Activated T-helper 17 cell treated with anti-CD3 and anti-CD28 coated beads, Interleukin-2, amount 50 U/mL, for 72 hours (primary cell): ENCODE data around the gene C17orf50. TPM values are rescaled to one million over a fixed set of nuclear protein-coding genes. Genes with fewer than 3 reads are reported as not detected.
"Not testable (repeated sequence)": the region's sequence is repeated elsewhere in the genome, so short reads cannot be mapped to it uniquely, and the experiment has no call there.

Source experiments
- ATAC-seq: fragments of 150-1000 bp; cut with Tn5 transposase; replicated peaks from 2 replicates; pipeline ENCODE4 v1.10.0; 2021; ENCODE audit warnings: mild to moderate bottlenecking, moderate library complexity
- H3K27ac Mint-ChIP-seq: one replicate; pipeline ENCODE4 v1.8.0; 2022; ENCODE audit warnings: mixed read lengths
- H3K27me3 Mint-ChIP-seq: one replicate; pipeline ENCODE4 v1.8.0; 2022; ENCODE audit warnings: mixed read lengths
- H3K36me3 Mint-ChIP-seq: one replicate; pipeline ENCODE4 v1.8.0; 2022; ENCODE audit warnings: low read depth, mild to moderate bottlenecking, mixed read lengths
- H3K4me1 Mint-ChIP-seq: one replicate; pipeline ENCODE4 v1.8.0; 2022; ENCODE audit warnings: mixed read lengths
- H3K4me3 Mint-ChIP-seq: one replicate; pipeline ENCODE4 v1.8.0; 2022; ENCODE audit warnings: mild to moderate bottlenecking, mixed read lengths
- H3K9me3 Mint-ChIP-seq: one replicate; pipeline ENCODE4 v1.8.0; 2022; ENCODE audit warnings: mixed read lengths
- total RNA-seq, 2 donors: library from RNA; stranded (reverse); gene quantifications; one replicate each; pipeline ENCODE4 v1.2.3, GENCODE V29; 2022

C17orf50 gene
- total RNA-seq, 2 donors from 2014 or later: not detected

DNA sequence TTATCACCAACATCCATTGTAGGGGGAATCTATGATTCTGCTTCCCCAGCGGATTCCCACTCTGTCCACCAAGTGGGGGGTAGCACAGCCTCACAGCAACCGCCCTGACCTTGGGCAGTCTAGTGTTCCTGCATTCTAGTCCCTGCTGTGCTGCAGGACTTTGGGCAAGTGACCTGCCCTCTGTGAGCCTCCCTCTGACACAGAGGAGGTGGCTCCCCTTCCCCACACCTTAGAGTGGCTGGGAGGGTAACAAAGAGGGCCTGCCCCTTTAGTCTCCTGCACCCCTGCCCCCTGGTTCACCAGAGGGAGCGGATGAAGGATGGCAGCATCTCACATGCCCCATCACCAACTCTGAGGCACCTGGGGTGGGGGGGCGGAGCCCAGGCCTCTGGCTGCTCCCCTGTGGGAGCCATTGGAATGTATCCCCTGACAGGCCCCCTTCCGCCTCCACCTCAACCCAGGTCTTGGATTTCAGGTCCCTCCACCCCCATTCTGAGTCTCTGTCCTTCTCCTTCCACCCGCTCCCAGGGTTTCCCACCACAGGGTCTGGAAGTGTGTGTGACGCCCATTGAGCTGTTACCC, 17.7 kb upstream of the C17orf50 start:
- Mint-ChIP-seq H3K9me3 (no peaks in the 10 kb centered on the region), H3K4me1 (peaks cover 3% of the 10 kb centered on the region), H3K4me3 (no peak overlapping the region), H3K27me3 (peaks cover 9% of the 10 kb centered on the region), H3K27ac (no peak overlapping the region), H3K36me3 (no peaks in the 10 kb centered on the region)
- no peak for ATAC-seq

DNA sequence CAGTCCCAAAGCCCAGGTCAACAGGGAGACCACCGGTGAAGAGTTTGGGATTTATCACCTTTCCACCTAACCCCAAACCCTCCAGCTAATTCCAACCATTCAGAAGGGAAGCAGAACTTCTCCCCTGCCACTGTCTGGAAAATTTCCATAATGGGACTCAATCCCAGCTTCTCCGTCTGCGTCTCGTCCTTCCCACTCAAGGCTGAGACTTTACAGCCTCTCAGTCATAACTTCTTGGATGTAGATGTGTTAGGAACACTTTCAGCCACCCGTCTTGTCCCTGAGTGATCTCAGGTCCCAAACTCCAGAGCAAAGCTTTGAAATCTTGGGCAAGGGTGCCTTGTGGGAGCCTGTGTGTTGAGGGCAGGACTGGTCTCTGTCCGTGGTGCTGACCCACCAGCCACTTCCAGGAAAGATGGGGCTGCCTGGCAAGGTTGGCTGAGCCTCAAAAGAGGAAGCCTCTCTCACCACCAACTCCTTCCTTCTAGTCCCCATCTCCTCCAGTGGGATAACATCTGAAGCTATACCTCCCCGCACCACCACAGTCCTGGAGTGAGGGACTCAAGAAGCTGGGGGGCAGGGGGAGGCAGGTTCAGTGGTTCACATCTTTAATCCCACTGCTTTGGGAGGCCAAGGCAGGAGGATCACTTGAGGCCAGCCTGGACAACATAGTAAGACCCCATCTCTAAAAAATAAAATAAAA, 16.9 kb upstream of the C17orf50 start:
- no peak for ATAC-seq
- Mint-ChIP-seq H3K27me3 (peaks cover 13% of the 10 kb centered on the region), H3K9me3 (no peaks in the 10 kb centered on the region), H3K27ac (no peak overlapping the region), H3K36me3 (no peaks in the 10 kb centered on the region), H3K4me3 (no peak overlapping the region), H3K4me1 (peaks cover 3% of the 10 kb centered on the region)

DNA sequence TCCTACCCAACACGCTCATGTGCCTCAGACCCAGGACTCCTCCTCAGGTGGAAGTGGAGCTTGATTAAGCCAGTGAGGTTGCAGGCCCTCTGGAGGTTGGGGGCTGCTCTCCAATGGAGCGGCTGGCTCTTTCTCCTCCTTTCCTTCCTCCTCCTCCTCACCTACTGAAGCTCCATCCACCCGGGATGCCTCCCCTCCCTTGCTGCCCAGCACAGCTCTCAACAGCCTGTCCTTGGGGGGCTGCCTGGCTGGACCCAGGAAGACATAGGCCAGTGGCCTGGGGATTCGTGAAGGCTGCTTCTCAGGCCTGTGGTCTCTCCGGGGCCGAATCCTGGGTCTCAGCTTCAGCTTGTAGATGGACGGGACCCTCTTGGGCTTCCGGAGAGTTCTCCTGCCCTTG, 15.9 kb upstream of the C17orf50 start:
- Mint-ChIP-seq H3K36me3 (no peaks in the 10 kb centered on the region), H3K27ac (no peak overlapping the region), H3K4me3 (no peak overlapping the region), H3K4me1 (peaks cover 3% of the 10 kb centered on the region), H3K9me3 (no peaks in the 10 kb centered on the region), H3K27me3 (peaks cover 23% of the 10 kb centered on the region)
- no peak for ATAC-seq

DNA sequence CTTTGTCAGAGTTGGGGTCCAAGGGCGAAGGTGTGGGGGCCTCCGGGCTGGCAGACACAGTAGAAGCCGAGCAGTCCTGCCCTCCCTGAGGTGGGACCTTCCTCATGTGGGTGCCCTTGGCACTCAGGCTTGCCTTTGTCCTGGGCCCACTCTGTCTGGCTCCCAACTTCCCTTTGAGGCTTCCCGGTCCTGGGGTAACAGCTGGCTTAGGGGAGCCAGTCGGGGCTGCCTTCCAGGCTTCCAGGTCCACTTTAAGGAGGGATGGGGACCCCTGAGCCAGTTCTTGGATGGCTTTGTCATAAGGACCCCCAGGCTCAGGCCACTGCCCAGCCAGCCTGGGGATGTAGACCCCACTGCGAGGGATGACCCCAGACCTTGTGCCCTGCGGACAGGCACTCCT, 15.4 kb upstream of the C17orf50 start:
- no peak for ATAC-seq
- H3K27ac Mint-ChIP-seq: no peak overlapping the region

DNA sequence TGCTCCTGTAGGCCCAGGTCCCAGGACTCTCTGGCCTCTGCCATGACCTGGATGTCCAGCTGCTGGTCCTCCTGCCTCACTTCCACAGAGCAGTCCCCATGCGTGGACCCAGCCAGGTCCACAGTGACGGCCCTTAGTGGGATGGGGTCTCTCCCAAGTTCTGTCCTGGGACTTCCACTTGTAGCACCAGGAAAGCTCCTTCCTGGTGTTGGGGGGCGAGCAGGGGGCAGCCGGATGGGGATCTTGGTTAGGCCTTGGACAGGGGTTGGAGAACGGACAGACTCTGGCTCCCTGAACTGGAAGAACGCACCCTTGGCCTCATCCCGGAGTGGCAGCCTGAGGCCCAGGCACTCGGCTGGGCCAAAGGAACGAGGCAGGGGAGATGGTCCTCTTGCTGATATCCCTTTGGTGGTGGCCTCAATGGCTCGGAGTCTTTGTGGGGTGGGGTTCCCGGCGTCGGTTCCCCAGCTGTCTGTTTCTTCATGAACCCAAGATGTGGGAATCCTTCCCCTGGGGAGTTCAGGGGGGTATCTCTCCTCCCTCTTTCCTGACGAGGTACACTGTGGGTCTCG, 14.9 kb upstream of the C17orf50 start:
- Mint-ChIP-seq H3K4me3 (no peak overlapping the region), H3K36me3 (no peaks in the 10 kb centered on the region), H3K9me3 (no peaks in the 10 kb centered on the region), H3K4me1 (peaks cover 3% of the 10 kb centered on the region), H3K27ac (no peak overlapping the region), H3K27me3 (peaks cover 31% of the 10 kb centered on the region)
- no peak for ATAC-seq

More for the DNA sequence above, 15.4 kb upstream of the C17orf50 start:
- no peak overlapping the region for H3K4me3 Mint-ChIP-seq
- H3K4me1 Mint-ChIP-seq: peaks cover 3% of the 10 kb centered on the region
- H3K27me3 Mint-ChIP-seq: peaks cover 25% of the 10 kb centered on the region
- no peaks in the 10 kb centered on the region for H3K36me3 Mint-ChIP-seq
- no peaks in the 10 kb centered on the region for H3K9me3 Mint-ChIP-seq

DNA sequence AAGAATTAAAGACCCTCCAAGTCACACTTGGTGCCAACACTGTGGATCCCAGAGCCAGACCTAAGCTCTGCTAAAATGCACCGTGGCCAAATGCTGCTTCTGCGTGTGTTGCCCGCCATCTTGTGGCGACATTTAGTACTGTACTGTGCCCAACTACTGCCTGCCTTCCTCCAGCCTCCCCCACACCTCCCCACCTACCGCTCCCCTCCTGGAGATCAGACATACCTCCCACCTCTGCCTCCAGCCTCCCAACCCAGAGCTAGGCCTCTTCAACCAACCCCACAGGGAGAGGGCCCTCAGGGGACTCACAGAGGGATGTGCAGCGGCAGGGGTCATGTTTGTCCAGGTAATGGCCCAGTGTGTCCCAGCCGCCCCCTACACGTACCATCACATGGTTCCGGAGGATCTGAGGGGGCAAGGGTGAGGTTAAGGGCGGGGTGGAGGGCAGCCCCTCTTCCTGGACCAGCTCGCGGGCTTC, 13.1 kb upstream of the C17orf50 start:
- peak; percentile 90 for ATAC-seq
- Mint-ChIP-seq H3K4me1 (no peaks in the 10 kb centered on the region), H3K4me3 (no peak overlapping the region), H3K27ac (no peak overlapping the region), H3K36me3 (no peaks in the 10 kb centered on the region), H3K27me3 (peaks cover 29% of the 10 kb centered on the region), H3K9me3 (no peaks in the 10 kb centered on the region)

DNA sequence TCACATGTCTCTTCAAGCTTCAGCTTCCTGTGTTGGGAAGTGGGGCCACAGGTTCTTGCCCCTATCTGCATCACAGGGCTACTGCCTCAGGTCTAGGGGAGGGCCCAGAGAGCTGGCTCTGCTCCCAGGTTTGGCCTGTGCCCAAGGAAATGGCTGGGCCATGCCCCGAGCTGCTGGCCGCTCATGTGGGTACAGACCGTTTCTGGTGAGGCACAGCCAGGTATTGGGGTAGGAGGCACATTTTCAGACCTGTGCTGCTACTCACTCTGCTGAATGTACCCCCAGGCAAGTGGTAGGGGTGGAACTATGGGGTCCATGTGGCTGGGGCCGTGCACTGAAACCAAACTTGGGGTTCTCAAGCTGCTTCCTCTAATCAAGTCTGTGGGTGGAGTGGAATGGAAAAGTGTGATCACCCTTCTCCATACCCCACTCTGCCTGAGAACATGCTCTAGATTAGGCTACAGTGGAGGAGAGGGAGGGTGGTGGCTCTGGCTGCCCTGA, 12.3 kb upstream of the C17orf50 start:
- ATAC-seq: no peak
- no peaks in the 10 kb centered on the region for H3K9me3 Mint-ChIP-seq
- H3K4me1 Mint-ChIP-seq: no peaks in the 10 kb centered on the region
- no peak overlapping the region for H3K4me3 Mint-ChIP-seq
- no peak overlapping the region for H3K27ac Mint-ChIP-seq
- H3K36me3 Mint-ChIP-seq: no peaks in the 10 kb centered on the region
- H3K27me3 Mint-ChIP-seq: peaks cover 28% of the 10 kb centered on the region

DNA sequence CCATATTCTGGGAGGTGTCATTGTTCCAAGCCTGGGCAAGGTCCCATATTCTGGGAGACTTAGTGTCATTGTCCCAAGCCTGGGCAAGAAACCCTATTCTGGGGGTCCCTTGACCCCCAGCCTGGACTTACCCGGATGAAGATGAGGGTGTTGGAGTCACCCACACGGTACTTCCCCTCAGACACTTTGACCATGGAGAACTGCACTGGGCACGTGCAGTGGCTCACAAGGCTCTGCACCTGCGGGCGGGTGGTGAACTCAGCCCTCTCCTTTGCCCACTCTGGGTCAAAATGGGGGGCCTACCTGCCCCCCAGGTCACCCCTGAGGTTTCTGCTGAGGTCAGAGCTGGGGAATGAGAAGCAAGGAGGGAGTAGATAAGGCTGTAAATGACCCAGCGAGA, 11.7 kb upstream of the C17orf50 start:
- no peaks in the 10 kb centered on the region for H3K36me3 Mint-ChIP-seq
- H3K27ac Mint-ChIP-seq: no peak overlapping the region
- no peak for ATAC-seq
- H3K4me3 Mint-ChIP-seq: no peak overlapping the region
- H3K4me1 Mint-ChIP-seq: no peaks in the 10 kb centered on the region
- no peaks in the 10 kb centered on the region for H3K9me3 Mint-ChIP-seq
- peaks cover 28% of the 10 kb centered on the region for H3K27me3 Mint-ChIP-seq

DNA sequence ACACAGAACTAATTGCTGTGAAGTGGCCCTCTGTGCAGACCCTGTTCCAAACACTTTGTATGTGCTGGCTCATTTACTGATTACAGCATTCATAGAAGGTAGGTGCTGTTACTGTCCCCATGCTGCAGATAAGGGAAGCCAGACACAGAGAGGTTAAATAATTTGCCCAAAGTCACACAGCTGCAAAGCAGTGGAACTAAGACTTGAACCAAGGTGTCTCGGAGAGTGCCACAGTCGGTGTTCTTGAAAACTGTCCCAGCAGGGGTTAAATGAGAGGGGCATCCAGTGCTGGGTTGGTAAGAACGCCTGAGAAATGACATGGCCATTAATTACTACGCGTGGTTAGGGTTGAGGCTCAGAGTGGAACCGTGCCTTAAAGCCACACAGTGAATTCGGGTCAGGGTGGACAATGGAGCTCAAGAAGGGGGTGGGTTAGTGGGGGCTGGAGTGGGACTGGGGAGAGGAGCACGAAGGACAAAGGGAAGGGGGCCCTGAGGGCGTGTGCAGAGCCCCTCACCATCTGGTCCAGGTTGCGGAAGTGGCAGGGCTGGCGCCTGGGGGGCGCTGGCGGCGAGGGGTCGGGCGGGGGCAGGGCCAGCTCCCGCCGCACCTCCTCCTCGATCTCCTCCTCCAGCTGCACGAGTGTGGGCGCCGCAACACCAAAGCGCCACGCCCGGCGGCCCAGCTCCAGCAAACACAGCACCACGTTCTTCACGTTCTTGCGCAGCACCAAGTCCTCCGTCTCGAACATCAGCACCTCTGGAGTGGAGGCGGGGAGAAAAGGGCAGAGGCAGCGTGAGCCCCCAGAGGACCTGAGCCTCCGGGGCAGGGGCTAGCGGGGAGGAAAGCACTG, 10.9 kb upstream of the C17orf50 start:
- no peak overlapping the region for H3K27ac Mint-ChIP-seq
- H3K27me3 Mint-ChIP-seq: peaks cover 28% of the 10 kb centered on the region
- no peaks in the 10 kb centered on the region for H3K4me1 Mint-ChIP-seq
- H3K36me3 Mint-ChIP-seq: no peaks in the 10 kb centered on the region
- ATAC-seq: no peak
- H3K4me3 Mint-ChIP-seq: no peak overlapping the region
- no peaks in the 10 kb centered on the region for H3K9me3 Mint-ChIP-seq

DNA sequence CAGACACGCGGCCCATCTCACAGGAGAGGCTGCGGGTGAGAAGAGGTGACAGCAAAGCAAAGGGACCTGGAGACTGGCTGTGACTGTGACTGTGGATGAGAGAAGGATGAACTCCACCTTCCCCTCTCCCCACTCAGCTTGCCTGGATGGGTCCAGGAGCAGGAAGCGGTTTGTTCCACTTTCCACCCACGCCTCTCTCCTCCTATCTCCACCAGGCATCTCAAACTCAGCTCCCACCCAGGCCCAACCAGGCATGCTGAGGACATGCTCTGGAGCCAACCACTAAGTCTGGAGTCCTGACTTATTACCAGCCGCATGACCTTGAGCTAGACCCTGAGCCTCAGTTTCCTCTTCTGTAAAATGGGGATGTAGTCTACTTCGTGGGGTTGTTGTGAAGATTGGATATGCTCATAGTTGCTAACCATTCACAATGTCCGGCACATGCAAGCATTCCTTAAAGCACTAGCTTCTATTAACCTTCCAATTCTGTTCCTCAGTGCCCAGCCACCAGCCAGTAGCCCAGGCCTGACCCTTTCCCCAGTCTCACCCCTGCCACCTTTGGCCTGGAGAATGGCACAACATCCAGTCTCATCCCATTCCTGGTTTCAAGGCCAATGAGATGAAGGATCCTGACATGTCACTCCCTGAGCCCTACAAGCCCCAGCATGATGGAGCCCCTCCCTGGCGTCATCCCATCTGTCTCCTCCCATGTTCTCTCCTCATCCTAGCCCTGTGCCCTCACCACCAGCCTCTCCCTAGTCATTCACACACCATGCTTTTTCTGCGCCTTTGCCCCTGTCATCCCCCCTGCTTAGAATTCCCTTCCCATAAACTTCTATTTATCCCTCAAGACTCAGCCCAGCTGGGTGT, 9.9 kb upstream of the C17orf50 start:
- H3K9me3 Mint-ChIP-seq: no peaks in the 10 kb centered on the region
- no peaks in the 10 kb centered on the region for H3K36me3 Mint-ChIP-seq
- H3K4me3 Mint-ChIP-seq: no peak overlapping the region
- no peak overlapping the region for H3K27ac Mint-ChIP-seq
- H3K4me1 Mint-ChIP-seq: no peaks in the 10 kb centered on the region
- no peak for ATAC-seq
- peaks cover 28% of the 10 kb centered on the region for H3K27me3 Mint-ChIP-seq

DNA sequence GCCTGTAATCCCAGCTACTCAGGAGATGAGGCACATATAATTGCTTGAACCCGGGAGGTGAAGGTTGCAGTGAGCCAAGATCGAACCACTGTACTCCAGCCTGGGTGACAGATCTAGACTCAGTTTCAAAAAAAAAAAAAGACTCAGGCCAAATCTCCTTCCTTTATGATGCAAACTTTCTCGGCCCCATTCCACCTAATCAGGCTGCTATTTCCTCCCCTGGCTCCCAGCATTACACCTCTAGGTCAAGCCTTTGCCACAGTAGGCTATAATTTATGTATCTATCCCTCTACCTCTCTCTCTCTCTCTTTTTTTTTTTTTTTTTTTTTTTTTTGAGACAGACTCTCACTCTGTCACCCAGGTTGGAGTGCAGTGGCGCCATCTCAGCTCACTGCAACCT, 9.1 kb upstream of the C17orf50 start:
- peaks cover 28% of the 10 kb centered on the region for H3K27me3 Mint-ChIP-seq
- not testable (repeated sequence) for H3K27ac Mint-ChIP-seq, H3K4me1 Mint-ChIP-seq, ATAC-seq, H3K9me3 Mint-ChIP-seq, H3K4me3 Mint-ChIP-seq, H3K36me3 Mint-ChIP-seq

DNA sequence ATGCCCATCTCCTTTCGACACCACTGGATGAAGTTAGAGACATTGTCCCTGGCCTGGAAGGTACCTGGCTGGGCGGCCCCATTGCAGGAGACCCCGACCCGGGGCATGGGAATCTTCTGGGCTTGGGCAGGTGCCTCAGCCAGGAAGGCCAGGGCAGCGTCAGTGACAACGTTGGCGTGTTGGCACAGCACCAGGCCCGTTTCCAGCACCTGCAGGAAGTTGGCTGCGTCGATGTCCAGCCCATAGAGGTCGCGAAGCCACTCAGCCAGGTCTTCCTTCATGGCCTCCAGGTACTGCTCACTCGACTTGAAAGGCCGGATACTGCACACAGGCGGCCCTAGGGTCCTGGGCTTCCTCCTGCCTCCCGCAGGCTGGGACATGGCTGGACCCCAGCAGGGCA, 8.2 kb upstream of the C17orf50 start:
- H3K9me3 Mint-ChIP-seq: no peaks in the 10 kb centered on the region
- no peak overlapping the region for H3K27ac Mint-ChIP-seq
- ATAC-seq: no peak
- no peaks in the 10 kb centered on the region for H3K36me3 Mint-ChIP-seq
- peaks cover 28% of the 10 kb centered on the region for H3K27me3 Mint-ChIP-seq
- H3K4me1 Mint-ChIP-seq: no peaks in the 10 kb centered on the region
- H3K4me3 Mint-ChIP-seq: no peak overlapping the region

DNA sequence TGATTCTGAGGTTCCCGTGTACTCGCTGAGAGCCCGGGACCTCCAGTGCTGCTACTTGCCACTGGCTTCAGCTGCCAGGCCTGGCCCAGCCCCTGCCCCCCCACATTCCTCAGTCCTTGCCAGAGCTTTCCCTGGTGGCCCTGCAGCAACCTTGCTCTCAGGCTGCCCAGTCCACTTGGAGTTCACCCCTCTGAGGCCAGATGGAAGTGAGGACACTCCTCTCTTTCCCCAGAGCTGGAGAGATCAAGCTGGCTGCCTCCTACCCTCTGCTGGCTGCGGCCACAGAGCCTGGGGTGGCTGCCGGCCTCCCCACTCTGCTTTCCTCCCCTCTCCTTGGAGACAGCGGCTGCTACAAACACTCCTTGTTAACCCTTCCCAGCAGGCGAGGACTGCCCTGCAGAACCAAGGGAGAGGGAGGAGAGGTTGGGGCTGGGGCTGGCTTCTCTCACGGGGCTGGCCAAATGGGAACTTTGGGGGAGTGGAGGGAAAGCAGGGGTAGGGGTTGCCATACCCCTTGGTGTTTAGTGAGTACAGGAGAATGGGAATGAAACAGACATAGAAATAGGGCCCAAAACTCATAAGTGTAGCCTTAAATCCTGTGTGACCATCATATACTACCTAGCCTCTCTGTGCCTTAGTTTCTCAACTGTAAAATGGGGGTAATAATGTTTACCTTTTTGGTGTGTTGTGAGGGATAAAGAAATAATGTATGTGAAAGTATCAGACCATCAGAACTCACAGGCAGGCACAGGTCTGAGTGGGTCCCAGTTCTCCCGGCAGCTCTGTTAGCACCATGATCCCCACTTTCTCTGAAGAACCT, 7.5 kb upstream of the C17orf50 start, which contains the start of gene GAS2L2:
Gene GAS2L2, minus strand, starts transcription at position 295 of the 820 bp plus-strand sequence. CDS start 389 bp downstream, outside the sequence.
- Mint-ChIP-seq H3K4me3 (no peak within 1 kb of the TSS), H3K27ac (no peak within 1 kb of the TSS), H3K4me1 (no peaks in the 10 kb centered on the region), H3K9me3 (no peaks in the 10 kb centered on the region), H3K36me3 (no peaks in the 10 kb centered on the region), H3K27me3 (peaks cover 28% of the 10 kb centered on the region)
- ATAC-seq: no peak
